ENCODE measurements around the gene RABGAP1L.

RABGAP1L gene

DNA sequence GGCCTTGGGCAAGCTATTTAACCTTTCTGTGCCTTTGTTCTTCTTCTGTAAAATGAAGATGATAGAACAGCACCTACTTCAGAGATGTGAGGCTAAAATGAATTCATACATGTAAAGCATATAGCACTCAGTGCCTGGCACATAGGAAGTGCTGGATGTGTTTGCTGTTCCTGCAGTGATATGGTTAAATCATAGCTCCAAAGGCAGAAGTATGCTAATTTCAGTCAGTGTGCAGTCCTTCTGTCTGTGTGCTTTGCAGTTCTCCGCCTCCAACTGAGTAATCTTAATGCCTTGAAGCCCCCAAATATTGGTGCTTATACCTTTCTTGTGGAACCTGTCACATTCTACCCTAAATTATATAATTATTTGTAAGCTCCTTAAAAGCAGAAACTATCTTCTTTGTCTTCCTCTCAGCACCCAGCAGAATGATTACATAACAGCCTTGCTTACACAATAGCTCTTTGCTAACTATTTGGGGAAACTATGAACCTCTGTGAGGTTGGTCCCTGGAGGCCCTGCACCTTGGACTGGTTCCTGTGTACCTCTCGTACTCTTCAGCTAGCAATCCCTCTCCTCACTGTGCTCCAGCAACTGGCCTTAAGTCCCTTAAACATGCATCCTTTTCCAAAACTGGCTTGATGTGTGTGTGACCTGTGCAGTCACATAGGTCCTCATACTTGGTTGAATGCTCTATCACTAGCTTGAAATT, 783.4 kb downstream of the RABGAP1L start:
- no peak for DNase-seq (ENCODE audit: low spot score)
- in situ Hi-C loops (cut with MboI; ENCODE audit: low sequenced_read_pairs, unreplicated experiment) = no loop called here
- TF ChIP-seq CTCF (IDR thresholded peaks at IDR 0.05; ENCODE audit: borderline replicate concordance, control extremely low read depth, extremely low read depth, insufficient read depth, missing control alignments) = no peak

DNA sequence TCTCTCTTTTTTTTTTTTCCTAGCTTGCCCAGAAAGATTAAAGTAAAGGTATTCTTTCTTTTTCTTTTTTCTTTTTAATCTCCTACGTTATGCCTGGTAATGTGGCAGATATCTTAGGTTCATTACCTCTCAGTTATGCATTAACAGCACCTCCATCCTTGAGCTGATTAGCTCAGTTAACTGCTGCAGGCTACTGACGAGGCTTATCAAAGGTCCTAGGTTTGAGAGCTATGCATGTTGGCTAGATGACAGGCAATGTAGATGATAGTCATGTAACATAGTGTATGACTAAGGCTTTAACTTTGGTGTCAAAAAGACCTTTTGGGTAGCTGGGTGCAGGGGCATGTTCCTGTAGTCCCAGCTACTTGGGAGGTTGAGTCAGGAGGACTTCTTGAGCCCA, 786.7 kb downstream of the RABGAP1L start:
- TF ChIP-seq CTCF (IDR thresholded peaks at IDR 0.05; ENCODE audit: borderline replicate concordance, control extremely low read depth, extremely low read depth, insufficient read depth, missing control alignments) = no peak
- no peak for DNase-seq (ENCODE audit: low spot score)
- in situ Hi-C loops (cut with MboI; ENCODE audit: low sequenced_read_pairs, unreplicated experiment) = no loop called here

GRCh38 chr1:174949061-174949460, 789.7 kb downstream of the RABGAP1L start:
- no peak for TF ChIP-seq CTCF (IDR thresholded peaks at IDR 0.05; ENCODE audit: borderline replicate concordance, control extremely low read depth, extremely low read depth, insufficient read depth, missing control alignments)
- no peak for DNase-seq (ENCODE audit: low spot score)
- in situ Hi-C loops (cut with MboI; ENCODE audit: low sequenced_read_pairs, unreplicated experiment) = no loop called here

DNA sequence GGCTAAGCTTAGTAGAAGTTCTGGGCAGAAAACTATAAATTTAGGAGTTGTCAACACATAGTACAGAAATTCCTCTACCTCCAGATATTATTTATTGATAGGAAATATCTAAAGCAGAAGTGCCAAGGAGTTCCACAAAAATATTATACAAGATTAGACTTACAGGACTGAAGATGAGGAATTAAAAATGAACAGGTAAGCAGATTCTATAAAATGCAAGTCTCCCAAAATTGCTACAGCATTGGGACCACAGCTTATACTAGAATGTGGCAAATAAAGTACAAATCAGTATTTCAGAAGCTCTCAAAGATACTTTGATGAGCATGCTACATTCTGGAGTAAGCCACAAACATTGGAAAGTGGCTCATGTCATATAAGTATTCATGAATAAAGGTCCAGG, 790.3 kb downstream of the RABGAP1L start:
- in situ Hi-C loops (cut with MboI; ENCODE audit: low sequenced_read_pairs, unreplicated experiment) = no loop called here
- TF ChIP-seq CTCF (IDR thresholded peaks at IDR 0.05; ENCODE audit: borderline replicate concordance, control extremely low read depth, extremely low read depth, insufficient read depth, missing control alignments) = no peak
- DNase-seq (ENCODE audit: low spot score) = no peak

DNA sequence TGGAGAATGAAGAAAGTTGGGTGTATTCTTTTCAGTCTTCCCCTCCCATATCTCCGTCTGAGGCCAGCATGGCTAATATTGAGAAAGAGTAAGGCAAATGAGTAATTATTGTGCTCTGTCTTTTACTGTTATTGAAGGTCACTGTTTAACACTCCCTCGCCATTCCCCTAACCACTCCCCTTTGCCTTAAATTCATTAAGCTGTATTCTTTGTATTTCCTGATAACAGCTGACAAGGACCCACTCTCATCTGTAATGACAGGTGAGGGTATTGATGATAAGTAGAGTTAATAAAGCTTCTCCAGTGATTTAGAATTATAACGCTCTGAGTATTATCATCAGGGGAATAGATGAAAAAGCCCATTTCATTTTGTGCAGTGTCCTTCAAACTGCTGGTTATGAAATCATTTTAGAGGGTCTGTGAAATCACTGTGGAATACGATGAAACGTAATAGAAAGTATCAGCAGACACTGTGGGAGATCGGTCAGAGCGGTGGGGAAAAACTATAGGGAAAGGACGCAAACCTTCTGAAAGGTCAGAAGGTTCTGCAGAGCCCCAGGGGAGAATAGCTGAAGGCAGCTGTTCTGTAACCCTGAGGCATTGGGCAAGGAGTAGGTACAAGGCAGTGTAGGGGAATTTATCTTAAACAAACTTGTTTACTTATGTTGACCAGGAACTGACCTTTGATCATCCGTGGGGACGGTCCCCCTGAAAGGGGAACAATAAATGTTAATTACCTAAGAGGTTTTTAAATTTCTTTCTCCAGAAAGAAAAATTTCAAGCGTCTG, 794.2 kb downstream of the RABGAP1L start:
- in situ Hi-C loops (cut with MboI; ENCODE audit: low sequenced_read_pairs, unreplicated experiment) = no loop called here
- no peak for DNase-seq (ENCODE audit: low spot score)
- TF ChIP-seq CTCF (IDR thresholded peaks at IDR 0.05; ENCODE audit: borderline replicate concordance, control extremely low read depth, extremely low read depth, insufficient read depth, missing control alignments) = no peak

GRCh38 chr1:174954073-174954460, 794.7 kb downstream of the RABGAP1L start:
- no peak for TF ChIP-seq CTCF (IDR thresholded peaks at IDR 0.05; ENCODE audit: borderline replicate concordance, control extremely low read depth, extremely low read depth, insufficient read depth, missing control alignments)
- in situ Hi-C loops (cut with MboI; ENCODE audit: low sequenced_read_pairs, unreplicated experiment) = no loop called here
- no peak for DNase-seq (ENCODE audit: low spot score)

All from GM13976 (cell line).